Large intestine (tissue), 12 donors: ENCODE data around the gene PSEN2. TPM values are rescaled to one million over a fixed set of nuclear protein-coding genes. Genes with fewer than 3 reads are reported as not detected.

Experiments used
- DNase-seq, 2 donors: peaks; one replicate each; pipeline versions ENCODE4 v3.0.0 to v3.0.0-alpha.2; 2013
- H3K27ac ChIP-seq: one replicate; pipeline ENCODE4 v1.5.1; 2013; ENCODE audit warnings: low read length
- H3K27me3 ChIP-seq: 2 replicates; pipeline ENCODE4 v1.6.1; 2013; ENCODE audit warnings: low read length; ENCODE audit not compliant: control insufficient read depth, insufficient read depth
- H3K36me3 ChIP-seq: 2 replicates; pipeline ENCODE4 v1.6.1; 2013; ENCODE audit warnings: low read length; ENCODE audit not compliant: control insufficient read depth, insufficient read depth
- H3K4me1 ChIP-seq: one replicate; pipeline ENCODE4 v1.6.1; 2013; ENCODE audit warnings: low read length; ENCODE audit not compliant: control insufficient read depth, insufficient read depth
- H3K4me3 ChIP-seq: one replicate; pipeline ENCODE4 v1.5.1; 2013; ENCODE audit warnings: low read length
- H3K9me3 ChIP-seq: one replicate; pipeline ENCODE4 v1.6.1; 2013; ENCODE audit warnings: mild to moderate bottlenecking, low read depth, low read length, moderate library complexity; ENCODE audit not compliant: control insufficient read depth
- WGBS: methylation state at CpG from one replicate; pipeline ENCODE4 v1.1.5; 2013; ENCODE audit warnings: low lambda C conversion rate; ENCODE audit not compliant: insufficient coverage; 5-methylcytosine and 5-hydroxymethylcytosine counted together
- long read RNA-seq, 11 donors: transcript quantifications; one replicate each; lab custom pipeline, GENCODE V29; 2026
- polyA plus RNA-seq: library from polyadenylated mRNA; unstranded; fragments of 120-200 nt; gene quantifications from one replicate; pipeline ENCODE4 v1.2.1, GENCODE V29; 2013

The PSEN2 gene
- polyA plus RNA-seq = 16.1 TPM
- long read RNA-seq, donor 1, partial matches to known transcripts = 5 of 5 reads
- long read RNA-seq, donor 1, other reads (novel, unspliced or antisense) = 0 of 5 reads
- long read RNA-seq, donor 2, partial matches to known transcripts = 0 of 3 reads
- long read RNA-seq, donor 2, other reads (novel, unspliced or antisense) = 0 of 3 reads
- long read RNA-seq, donor 3 = 0 reads
- long read RNA-seq, donor 4 = 0 reads
- long read RNA-seq, donor 5, partial matches to known transcripts = 0 of 1 reads
- long read RNA-seq, donor 5, other reads (novel, unspliced or antisense) = 0 of 1 reads
- long read RNA-seq, donor 6 = 0 reads
- long read RNA-seq, donor 7 = 0 reads
- long read RNA-seq, donor 8, partial matches to known transcripts = 10 of 11 reads
- long read RNA-seq, donor 8, other reads (novel, unspliced or antisense) = 0 of 11 reads
- long read RNA-seq, donor 9, partial matches to known transcripts = 0 of 2 reads
- long read RNA-seq, donor 9, other reads (novel, unspliced or antisense) = 0 of 2 reads
- long read RNA-seq, donor 10, partial matches to known transcripts = 0 of 4 reads
- long read RNA-seq, donor 10, other reads (novel, unspliced or antisense) = 0 of 4 reads
- long read RNA-seq, donor 11, partial matches to known transcripts = 0 of 1 reads
- long read RNA-seq, donor 11, other reads (novel, unspliced or antisense) = 0 of 1 reads

- no peaks in the 10 kb centered on the region for H3K9me3 ChIP-seq
- no CpG with 5 or more reads among the region's 97 CpGs for WGBS
- H3K36me3 ChIP-seq = no peaks in the 10 kb centered on the region
- H3K4me1 ChIP-seq = peaks cover 17% of the 10 kb centered on the region
- H3K4me3 ChIP-seq = peak within 1 kb of the TSS; percentile 59
- H3K27ac ChIP-seq = no peak within 1 kb of the TSS
- peaks cover 2% of the 10 kb centered on the region for H3K27me3 ChIP-seq
- peak; percentile 56 to 81 for DNase-seq
These were observed at the start of gene PSEN2 for GRCh38 chr1:226870401-226871279. PSEN2 (plus strand) TSS chr1:226870616; CDS start chr1:226881908, 11,292 bp downstream.

GRCh38 chr1:226820941-226821718, 49.3 kb upstream of the PSEN2 start:
- Histone ChIP-seq H3K27ac (peak overlapping the region; percentile 58), H3K9me3 (peaks cover 2% of the 10 kb centered on the region), H3K4me3 (no peak overlapping the region), H3K27me3 (no peaks in the 10 kb centered on the region), H3K4me1 (peaks cover 1% of the 10 kb centered on the region), H3K36me3 (no peaks in the 10 kb centered on the region)
- WGBS = 73% methylated on average over 2 of the region's 8 CpGs
- DNase-seq = peak; percentile 74 to 77

GRCh38 chr1:226821719-226822085, 48.7 kb upstream of the PSEN2 start:
- Histone ChIP-seq H3K4me3 (no peak overlapping the region), H3K9me3 (peaks cover 2% of the 10 kb centered on the region), H3K27ac (peak overlapping the region; percentile 58), H3K27me3 (no peaks in the 10 kb centered on the region), H3K4me1 (no peaks in the 10 kb centered on the region), H3K36me3 (no peaks in the 10 kb centered on the region)
- peak; percentile 20 to 43 for DNase-seq
- WGBS = no CpG with 5 or more reads among the region's 1 CpG

- Histone ChIP-seq H3K4me3 (no peak overlapping the region), H3K27ac (no peak overlapping the region), H3K9me3 (no peaks in the 10 kb centered on the region), H3K27me3 (no peaks in the 10 kb centered on the region), H3K36me3 (no peaks in the 10 kb centered on the region), H3K4me1 (peaks cover 3% of the 10 kb centered on the region)
- WGBS = no CpG with 5 or more reads among the region's 5 CpGs
- DNase-seq = no peak
These were observed 46.8 kb upstream of the PSEN2 start for GRCh38 chr1:226823643-226824042.

GRCh38 chr1:226825037-226825745, 45.2 kb upstream of the PSEN2 start:
- no CpG with 5 or more reads among the region's 9 CpGs for WGBS
- H3K27ac ChIP-seq = no peak overlapping the region

GRCh38 chr1:226825746-226826100, 44.7 kb upstream of the PSEN2 start:
- Histone ChIP-seq H3K27me3 (no peaks in the 10 kb centered on the region), H3K4me3 (no peak overlapping the region), H3K36me3 (no peaks in the 10 kb centered on the region), H3K27ac (no peak overlapping the region), H3K9me3 (no peaks in the 10 kb centered on the region), H3K4me1 (peaks cover 3% of the 10 kb centered on the region)
- WGBS = no CpG with 5 or more reads among the region's 3 CpGs
- DNase-seq = no peak

More at GRCh38 chr1:226825037-226825745, 45.2 kb upstream of the PSEN2 start:
- no peaks in the 10 kb centered on the region for H3K27me3 ChIP-seq
- peaks cover 3% of the 10 kb centered on the region for H3K4me1 ChIP-seq
- no peak overlapping the region for H3K4me3 ChIP-seq
- H3K36me3 ChIP-seq = no peaks in the 10 kb centered on the region
- DNase-seq = no peak
- H3K9me3 ChIP-seq = no peaks in the 10 kb centered on the region

GRCh38 chr1:226826479-226827261, 43.7 kb upstream of the PSEN2 start:
- no peak for DNase-seq
- Histone ChIP-seq H3K4me3 (no peak overlapping the region), H3K27ac (no peak overlapping the region), H3K9me3 (no peaks in the 10 kb centered on the region), H3K36me3 (no peaks in the 10 kb centered on the region), H3K4me1 (peaks cover 3% of the 10 kb centered on the region), H3K27me3 (no peaks in the 10 kb centered on the region)
- WGBS = no CpG with 5 or more reads among the region's 19 CpGs

GRCh38 chr1:226827458-226827857, 43.0 kb upstream of the PSEN2 start:
- Histone ChIP-seq H3K9me3 (no peaks in the 10 kb centered on the region), H3K27ac (peak overlapping the region; percentile 40), H3K4me1 (peaks cover 3% of the 10 kb centered on the region), H3K4me3 (no peak overlapping the region), H3K36me3 (no peaks in the 10 kb centered on the region), H3K27me3 (no peaks in the 10 kb centered on the region)
- WGBS = no CpG with 5 or more reads among the region's 11 CpGs
- DNase-seq = no peak

GRCh38 chr1:226827968-226828513, 42.4 kb upstream of the PSEN2 start:
- H3K9me3 ChIP-seq = no peaks in the 10 kb centered on the region
- peak overlapping the region; percentile 40 for H3K27ac ChIP-seq
- DNase-seq = peak; percentile 87 to 90
- H3K36me3 ChIP-seq = no peaks in the 10 kb centered on the region
- H3K27me3 ChIP-seq = no peaks in the 10 kb centered on the region
- no CpG with 5 or more reads among the region's 19 CpGs for WGBS
- no peak overlapping the region for H3K4me3 ChIP-seq
- peaks cover 3% of the 10 kb centered on the region for H3K4me1 ChIP-seq
